GM19351 (cell line): ENCODE data around the gene DUSP6.

Source experiments
- ATAC-seq: cut with Tn5 transposase; IDR thresholded peaks from one replicate; pipeline ENCODE4 v1.9.1; 2021; ENCODE audit warnings: mild to moderate bottlenecking, moderate library complexity; ENCODE audit not compliant: unreplicated experiment

The DUSP6 gene, protein sequence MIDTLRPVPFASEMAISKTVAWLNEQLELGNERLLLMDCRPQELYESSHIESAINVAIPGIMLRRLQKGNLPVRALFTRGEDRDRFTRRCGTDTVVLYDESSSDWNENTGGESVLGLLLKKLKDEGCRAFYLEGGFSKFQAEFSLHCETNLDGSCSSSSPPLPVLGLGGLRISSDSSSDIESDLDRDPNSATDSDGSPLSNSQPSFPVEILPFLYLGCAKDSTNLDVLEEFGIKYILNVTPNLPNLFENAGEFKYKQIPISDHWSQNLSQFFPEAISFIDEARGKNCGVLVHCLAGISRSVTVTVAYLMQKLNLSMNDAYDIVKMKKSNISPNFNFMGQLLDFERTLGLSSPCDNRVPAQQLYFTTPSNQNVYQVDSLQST

DNA sequence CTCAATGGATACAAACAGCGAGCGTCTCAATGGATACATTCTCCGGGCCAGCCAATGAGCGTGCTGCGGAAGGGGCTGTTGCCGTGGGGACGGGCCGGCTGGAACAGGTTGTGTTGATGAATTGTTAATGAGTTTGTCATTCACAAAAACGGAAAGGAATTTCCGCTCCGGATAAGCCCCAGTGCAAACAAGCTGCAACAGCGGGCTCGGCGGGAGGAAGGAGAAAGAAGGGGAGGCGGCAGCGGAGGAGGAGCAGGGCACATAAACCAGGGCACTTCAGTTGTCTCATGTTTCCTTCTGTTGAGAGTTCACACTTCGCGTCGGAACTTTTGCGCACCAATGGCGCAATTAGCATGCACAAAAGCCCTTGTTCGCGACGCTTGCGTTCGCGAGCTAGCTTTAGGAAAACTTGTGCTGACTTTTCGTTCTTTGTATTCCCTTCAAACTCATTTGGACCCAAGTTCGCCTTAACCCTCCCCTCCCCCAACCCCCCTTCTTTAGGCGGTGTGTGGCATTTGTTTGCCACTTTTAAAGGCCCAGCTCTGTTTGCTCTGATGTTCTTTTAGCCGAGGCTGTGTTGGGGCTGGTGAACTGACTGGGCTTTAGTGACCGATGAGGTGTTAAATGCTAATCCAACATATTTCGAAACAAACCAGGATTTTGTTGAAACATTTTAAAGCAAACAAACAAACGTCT, at the start of gene DUSP6:
TSS of gene DUSP6 (minus strand) at position 10 of the 696 bp plus-strand sequence. CDS start 462 bp downstream, outside the sequence.
- peak; percentile 33 for ATAC-seq

DNA sequence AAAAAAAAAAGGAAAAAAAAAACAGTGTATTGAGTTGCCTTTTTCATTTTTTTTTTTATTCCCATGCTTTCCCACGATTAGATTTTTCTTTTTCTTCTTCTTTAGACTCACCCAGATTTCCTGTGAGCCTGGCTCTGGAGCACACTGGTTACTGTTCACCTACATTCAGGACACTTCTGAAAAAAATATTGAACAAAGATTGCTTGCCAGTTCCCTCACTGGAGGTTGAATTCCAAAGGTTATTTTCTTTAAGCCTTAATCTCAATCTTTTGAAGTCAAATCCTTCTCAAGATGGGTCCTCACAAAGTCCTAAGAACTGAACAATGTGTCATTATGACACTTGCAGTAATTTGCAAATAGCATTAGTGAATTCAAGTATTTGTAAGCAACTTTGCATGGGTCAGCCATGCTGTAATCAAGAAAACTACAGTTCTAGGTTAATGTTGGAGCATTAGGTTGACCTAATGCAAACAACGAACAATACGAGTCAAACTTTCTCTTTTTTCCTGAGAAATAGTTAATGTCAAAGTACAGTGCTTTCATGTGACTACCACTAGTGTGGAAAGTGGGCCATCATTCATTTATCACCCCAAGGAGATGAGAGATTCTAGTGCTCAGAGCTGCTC, 49.2 kb upstream of the DUSP6 start:
- ATAC-seq: no peak

DNA sequence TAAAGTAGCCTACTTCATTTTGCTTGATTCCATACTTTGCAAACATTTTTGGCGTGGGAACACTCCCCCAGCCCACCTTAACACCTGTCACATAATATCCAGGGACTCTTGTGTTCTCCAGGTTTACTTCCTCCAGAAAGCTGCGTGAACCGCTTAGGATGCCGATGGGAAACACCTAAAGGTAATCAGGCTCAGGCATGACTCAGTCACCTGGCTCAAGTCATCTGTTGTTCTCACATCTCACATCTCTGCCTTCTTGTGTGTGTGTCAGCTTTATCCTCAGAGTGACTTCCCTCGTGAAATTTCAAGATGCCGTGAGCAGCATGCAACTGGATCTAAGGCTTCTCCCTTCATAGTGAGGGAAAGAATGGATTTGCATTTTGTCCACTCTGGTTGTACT, 48.1 kb upstream of the DUSP6 start:
- ATAC-seq: no peak

DNA sequence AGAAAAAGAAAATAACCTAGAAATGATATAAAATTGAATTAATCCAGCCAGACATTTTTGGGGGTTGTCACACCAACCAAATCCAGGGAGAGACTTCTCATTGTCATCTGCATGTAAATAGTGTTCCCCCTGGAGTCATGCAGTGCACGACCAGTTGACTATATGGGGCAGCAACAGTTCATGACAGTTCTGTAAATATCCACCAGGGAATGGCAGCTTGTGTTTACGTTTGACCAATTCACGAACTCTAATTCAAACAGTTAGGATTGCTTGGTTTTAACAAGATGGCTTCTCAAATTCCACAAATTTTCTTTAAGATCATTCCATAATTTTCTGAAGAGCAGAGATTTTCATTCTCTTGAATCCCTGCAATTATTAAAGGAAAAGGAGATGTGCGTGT, 43.4 kb upstream of the DUSP6 start:
- ATAC-seq: no peak

DNA sequence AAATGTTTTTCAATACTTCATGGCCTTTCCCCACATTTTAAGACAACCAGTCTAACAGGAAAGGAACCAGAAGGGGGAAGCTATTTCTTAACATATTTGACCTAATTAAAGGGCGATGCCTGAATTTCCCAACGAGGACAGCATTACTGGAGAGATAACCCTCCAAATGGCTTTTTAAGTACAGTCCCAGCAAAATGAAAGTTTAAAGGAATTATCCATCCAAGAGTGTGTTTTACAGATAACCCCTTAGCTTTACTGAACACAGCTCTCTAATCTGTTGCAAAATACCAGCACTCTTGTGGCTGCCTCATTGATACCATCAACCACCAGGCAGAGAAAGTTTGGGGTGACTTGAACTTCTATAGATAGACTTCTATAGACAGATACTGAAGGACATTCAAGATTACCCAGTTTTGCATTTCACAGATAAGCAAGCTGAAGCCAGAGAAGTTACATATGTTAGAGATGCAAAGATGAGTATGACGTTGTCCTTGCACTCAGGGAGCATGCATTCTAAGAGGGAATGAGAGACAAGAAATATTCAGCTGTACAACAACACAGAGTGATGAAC, 41.3 kb upstream of the DUSP6 start:
- no peak for ATAC-seq

DNA sequence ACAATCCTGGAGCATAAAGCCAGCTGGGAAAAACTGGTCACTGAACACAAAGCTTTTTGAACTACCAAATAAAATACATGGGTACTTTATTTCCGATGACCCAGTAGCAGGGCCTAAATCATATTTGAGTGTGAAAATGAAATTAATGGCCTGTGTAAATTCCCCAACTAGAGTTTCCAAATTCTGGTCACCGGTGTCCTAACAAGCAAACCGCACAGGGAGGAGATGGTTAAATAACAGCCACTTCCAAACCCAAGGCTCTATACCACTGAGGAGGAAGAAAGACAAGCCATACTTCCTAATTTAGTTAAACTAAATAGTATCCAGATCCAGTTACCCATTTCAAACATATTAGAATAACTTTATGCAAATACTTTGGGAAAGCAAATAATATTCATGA, 40.1 kb upstream of the DUSP6 start:
- ATAC-seq: no peak

DNA sequence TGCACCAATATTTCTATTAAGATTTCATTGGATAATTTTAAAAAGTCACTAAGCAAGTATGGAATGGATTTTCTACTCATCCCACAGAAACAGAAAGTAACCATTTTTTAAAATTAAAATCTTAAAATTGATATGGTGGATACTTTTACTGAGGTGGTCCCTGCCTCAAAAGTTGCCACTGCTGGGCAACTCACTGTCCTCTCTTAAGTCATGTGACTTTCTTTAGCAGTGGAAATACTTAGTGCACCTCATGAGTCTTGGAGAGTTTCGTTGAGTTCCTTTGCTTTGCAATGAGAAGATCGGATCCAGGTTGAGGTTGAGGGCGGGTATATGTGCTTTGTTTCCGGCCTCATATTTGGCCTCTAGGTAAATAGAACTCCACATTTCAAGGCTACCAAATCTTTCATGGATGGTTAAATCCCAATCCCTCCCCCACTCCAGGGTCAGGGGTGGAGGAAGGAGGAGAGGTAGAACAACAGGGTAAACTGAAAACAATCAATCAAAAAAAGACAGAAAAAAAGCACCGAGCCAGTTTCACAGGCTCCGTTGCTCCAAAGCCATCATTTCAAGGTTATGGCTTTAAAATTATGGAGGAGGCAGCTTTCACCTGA, 39.5 kb upstream of the DUSP6 start:
- no peak for ATAC-seq

DNA sequence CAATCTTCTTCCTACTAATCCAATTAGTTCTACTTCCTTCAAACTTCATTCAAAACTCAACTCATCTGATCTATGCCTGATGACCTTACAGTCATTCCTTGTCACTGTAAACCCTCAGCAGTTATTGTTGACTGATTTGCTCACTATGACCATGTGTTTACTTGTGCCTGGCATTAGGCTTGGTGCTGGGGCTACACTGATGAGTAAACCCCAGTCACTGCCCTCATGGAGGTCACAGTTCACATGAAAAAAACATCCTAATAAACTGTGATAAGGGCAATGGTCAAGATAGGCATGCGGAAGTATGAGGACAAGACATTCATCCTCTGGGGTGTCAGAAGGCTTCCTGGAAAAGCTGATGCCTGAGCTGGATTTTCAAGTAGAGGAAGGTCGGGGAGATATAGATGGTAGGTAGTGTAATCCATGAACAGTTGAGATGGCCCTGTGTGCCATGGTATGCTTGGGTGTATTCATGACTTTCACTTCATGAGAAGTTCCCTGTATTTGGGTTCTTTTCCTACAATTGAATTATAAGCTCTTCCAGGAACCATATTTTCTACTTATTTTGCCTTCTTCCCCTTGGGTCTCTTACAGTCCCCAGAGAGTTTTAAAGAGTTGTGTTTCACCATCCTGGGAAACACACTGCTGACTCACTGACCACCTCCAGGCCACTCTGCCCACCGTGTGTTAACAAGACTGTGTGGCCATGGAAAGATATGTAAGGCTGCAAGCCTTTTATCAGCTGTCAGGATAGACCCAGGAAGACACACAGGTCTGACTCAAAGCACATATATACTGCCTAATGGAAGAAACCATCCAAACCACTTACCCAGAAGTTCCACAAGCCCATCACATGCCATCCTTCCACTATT, 38.7 kb upstream of the DUSP6 start:
- ATAC-seq: no peak

DNA sequence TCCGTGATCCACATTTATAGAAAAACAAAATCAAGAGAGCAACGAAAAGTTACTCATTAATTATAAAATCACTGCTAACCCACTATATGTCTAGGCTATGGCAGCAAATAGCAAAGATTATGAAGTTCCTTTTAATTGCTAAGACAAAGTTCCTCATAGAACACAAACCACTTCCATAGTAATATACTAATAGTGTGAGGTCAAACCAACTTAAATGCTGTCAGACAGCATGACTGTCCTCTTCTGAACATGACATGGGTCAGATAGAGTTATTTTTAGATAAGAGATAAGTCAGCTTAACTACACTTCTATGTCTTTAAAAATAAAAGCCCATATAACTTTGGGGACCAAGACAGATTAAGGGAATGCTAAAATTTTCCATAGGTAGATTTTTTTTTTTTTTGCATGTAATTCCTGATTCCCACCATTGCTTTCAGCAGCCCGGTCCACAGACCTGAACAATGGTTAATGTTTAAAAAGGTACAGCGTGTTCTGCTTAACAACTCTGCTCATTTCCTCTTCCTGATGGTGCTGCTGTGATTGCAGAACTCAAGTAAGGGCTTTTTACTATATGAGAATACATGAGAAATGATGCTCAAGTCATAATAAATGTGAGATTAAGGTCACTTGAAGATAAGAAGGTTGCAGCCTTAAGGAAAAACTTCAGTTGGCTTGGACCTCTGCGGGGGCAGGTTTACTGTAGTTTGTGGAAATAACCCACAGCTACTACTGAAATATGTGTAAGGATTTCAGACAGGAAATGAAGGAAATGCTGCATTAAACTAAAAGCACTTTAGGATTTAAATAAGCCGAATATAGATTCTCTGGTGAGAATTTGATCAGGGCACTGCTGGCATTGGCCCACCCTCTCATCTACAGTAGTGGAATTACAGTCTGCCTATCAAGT, 37.7 kb upstream of the DUSP6 start:
- peak; percentile 40 for ATAC-seq

DNA sequence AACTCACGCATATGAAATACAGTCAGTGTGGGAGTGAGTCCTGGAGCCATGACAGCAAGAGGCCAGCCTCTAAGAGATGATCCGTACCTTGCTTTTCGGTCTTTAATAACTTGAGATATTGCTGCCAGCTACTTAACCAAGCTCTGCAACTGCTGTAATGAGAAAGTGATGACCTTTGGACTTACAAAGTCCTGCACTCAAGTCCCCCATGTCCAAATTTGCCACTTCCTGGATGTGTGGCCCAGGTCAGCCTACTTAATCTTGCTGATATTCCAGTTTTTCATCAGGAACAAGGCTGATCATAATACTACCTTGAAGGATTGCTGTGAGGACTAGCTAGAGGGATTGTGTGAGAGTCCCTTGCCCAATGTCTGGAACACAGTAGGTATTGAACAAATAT, 33.8 kb upstream of the DUSP6 start:
- no peak for ATAC-seq

DNA sequence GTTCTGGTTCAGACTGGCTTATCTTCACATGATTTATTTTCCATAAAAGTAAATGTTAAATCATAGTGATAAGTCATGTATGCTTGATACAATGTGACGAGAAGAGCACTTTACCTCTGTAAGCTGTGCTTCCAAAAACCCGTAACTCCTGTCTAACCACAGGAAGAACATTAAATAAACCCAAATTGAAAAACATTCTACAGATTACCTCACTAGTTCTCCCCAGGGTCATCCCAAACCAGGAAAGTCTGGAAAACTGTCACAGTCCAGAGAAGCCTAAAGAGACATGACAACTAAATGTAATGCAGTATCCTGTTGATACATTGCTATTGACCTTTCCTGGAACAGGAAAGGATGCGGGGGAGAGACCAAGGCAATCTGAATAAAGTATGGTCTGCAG, 32.5 kb upstream of the DUSP6 start:
- ATAC-seq: no peak

DNA sequence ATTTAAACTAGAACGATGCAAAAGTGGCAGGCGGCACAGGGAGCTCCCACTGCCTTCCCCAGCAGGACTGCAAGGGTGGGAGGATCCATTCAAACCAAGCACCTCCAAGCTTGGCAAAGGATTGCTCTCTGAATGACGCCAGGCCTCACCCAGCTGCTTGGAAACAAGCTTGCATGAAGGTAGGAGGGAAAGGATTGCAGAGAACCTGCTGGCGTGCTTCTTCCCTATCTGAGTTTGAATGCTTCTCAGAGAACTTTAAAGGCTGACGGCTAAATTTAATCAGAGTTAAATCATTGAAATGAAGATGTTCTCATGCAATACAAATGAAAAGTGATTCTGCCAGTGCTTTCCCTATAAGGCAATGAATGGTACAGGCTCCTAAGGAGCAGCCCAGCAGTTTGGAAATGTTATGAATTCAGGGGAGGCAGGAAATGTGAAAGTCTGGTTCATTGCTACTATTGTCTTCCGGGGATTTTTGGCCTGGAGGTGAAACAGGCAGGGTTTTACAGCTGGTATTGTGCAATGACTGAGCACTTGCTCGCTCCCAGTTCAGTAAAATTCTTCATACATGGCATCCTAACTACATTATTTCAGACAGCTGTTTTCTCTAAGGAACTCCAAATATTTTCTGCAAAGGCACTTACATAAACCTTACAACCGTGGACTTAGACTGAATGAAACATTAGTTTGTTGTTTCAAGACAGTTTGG, 31.9 kb upstream of the DUSP6 start:
- no peak for ATAC-seq

DNA sequence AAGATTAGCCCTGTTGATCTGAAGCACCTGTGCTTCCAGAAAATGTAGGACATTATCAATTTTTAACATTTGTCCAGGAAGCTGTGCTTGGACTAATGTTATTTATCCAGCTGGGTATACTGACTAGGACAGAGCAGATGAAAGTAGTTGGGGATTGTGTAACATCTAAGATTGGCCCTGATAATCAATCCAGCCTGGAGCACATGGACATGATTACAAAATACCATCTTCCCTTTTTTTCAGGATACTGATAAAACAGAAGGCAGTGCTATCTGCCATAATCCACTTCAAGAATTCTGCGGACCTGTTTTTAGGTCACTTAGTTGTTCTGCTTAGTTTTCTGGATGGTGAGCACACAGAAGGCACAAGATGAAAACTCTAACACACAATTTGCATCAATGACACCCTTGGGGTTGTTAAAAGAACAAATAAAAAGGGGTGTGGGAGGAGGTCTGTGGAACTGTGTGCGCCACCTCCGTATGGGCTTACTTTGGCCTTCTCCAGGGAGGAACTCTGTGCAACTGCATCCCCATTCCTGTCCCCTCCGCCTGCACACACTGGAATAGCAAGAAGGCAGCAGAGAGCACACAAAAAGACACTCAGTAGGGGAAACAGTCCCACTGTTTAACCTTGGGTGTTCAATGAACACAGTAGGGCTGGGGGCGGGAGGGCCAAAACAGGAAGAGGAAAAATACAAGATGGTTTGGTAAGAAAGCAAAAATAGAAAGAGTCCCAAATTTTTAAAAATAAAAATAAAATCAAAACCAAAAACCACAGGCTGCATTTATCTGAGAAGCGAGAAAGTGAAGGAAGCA, 31.1 kb upstream of the DUSP6 start:
- no peak for ATAC-seq

DNA sequence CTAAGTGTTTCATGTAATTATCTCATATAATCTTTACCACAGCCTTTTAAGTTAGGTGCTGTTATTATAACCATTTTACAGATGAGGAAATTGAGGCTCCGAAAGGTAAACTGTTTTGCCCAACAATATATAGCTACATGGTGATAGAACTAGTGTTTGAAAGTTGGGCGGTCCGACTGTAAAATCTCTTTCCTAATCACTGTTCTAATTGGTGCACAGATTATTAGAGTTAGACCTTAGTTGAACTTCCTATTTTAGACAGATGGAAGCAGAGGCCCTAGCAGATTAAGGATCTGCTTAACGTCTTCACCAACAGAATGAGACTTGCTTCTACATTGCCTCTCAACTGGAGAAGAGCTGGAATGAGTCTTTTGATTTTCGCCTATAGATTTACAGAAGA, 30.0 kb upstream of the DUSP6 start:
- no peak for ATAC-seq

DNA sequence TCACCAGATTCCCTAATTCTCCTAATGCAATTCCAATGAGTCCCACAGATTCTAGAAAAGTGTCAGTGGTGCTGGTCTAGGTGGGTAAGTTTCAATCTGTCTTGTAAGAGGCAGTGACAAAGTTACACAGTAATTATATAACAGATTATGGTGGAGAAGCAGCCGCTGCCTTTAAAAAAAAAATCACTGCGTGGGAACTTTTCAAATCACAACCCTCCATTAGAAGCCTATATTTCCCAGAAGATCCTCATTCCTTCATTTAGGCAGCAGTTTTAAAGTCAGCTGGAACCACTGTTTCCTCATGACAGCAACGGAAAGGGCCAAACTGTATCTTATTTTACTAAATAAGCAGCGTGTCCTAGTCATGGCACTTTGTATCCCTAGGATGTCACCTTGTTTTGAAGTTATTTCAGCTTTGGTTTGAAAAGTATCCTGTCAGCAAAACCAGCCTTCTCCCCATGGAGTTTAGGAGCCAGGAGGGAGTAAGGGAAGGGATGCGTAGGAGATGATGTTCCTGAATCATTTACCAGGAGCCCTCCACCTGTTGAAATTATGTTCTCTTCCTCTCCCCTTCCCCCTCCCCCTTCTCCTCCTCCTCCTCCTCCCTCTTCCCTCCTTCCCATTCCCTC, 27.7 kb upstream of the DUSP6 start:
- no peak for ATAC-seq

DNA sequence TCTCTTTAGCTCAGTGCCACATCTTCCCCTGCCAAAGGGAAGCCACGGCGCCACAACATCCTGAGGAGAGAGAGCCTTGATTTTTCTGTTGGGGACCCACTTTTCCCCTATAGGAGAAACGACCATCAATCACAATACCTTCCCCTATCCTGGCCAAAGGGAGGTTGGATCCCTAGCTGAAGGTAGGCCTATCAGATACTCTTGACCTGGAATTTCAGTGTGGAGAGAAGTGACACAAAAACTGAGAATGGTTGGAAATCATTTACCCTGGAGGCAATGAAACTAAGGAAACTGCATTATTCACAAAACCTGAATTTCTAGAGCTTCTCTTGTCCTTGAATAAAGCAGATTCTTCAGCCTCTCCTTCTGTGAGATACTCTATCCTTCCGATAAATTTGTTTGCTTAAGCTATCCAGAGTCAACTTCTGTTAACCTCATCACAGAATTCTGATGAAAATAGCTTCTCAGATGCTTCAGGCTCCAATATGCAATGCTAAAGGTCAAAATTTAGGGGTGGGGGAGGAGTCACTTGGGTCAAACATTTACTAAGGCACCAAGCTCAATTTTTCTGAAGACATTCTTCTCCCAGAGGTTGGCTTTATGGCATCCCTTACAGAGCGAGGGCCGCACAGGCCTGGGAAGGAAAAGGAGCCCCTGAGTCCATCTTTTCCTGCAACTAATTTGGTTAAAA, 27.0 kb upstream of the DUSP6 start:
- ATAC-seq: no peak

DNA sequence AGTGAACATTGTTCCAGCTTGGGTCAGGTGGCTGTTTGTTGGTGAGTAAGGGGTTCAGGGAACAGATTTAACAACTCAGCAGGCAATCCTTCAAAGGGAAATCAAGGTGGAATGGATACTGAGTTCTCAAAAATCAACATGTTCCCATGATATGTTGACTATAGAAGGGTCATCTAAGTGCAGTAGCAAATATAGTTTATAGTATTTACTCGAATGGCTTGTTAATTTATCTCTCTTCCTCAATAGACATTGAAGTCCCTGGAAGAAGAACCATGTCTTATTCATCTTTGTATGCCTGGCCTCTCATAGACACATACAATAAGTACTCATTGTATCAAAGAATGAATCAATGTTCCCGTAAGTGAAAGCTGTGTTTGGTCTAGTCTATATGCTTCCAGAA, 24.5 kb upstream of the DUSP6 start:
- no peak for ATAC-seq
